ENCODE data around the gene SLIT2. TPM values are rescaled to one million over a fixed set of nuclear protein-coding genes. Genes with fewer than 3 reads are reported as not detected.

The SLIT2 gene
- total and polyA plus RNA-seq, 2 of the 13 experiments (the other 11 are each of a cell fraction or from before 2014, with no cell fraction given) = 0.03 TPM; not detected in 1

DNA sequence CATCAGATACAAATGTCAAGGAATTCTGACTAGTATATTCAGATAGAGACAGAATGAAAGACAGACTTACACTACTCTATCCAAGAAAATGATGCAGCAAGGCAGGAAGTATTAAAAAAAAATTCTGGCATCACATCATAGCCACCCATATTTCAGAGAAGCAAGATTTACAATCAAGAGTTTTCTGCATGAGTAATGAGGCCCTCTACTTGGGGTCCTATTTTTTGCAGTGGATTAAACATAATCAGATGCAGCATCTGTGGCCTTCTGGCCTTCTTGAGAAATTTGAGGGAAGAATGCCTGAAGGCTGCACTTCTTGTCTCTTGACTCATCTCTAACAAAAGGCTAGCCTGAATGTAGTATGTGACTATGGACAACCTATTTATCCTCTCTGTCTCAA lies 48.2 kb upstream of the SLIT2 start:
- no peaks in the 10 kb centered on the region for H4K20me1 ChIP-seq (ENCODE audit: insufficient read depth, low read length)
- ATAC-seq (no peak), FAIRE-seq (no peak), DNase-seq (ENCODE audit: low spot score) (no peak)
- CTCF ChIA-PET (ENCODE audit: low intra/inter-chr PET ratio, low total read pairs) = no interaction called here
- H3K9me3 ChIP-seq (ENCODE audit: low read length) = peaks cover 47% of the 10 kb centered on the region
- H3K4me1 ChIP-seq (ENCODE audit: insufficient read depth, low read length) = no peaks in the 10 kb centered on the region
- BruUV-seq (replicated peaks) = no TSS peak
- H3K27ac ChIP-seq (ENCODE audit: extremely low read length, insufficient read depth, low read length) = no peak overlapping the region
- H3K4me2 ChIP-seq (ENCODE audit: low read depth, low read length) = no peak overlapping the region
- H3K36me3 ChIP-seq (replicated peaks in 1 of 2; ENCODE audit: control insufficient read depth in 1 of 2, insufficient read depth in 2 of 2, low read length in 2 of 2) = no peaks in the 10 kb centered on the region
- TF ChIP-seq, protein P1, sequence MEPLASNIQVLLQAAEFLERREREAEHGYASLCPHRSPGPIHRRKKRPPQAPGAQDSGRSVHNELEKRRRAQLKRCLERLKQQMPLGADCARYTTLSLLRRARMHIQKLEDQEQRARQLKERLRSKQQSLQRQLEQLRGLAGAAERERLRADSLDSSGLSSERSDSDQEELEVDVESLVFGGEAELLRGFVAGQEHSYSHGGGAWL (CRISPR knock-in tag; IDR thresholded peaks at IDR 0.05) = no peak
- TF ChIP-seq ZBTB3 (CRISPR knock-in tag; IDR thresholded peaks at IDR 0.05; ENCODE audit: borderline replicate concordance, low read depth) = no peak
- TF ChIP-seq, protein P2, sequence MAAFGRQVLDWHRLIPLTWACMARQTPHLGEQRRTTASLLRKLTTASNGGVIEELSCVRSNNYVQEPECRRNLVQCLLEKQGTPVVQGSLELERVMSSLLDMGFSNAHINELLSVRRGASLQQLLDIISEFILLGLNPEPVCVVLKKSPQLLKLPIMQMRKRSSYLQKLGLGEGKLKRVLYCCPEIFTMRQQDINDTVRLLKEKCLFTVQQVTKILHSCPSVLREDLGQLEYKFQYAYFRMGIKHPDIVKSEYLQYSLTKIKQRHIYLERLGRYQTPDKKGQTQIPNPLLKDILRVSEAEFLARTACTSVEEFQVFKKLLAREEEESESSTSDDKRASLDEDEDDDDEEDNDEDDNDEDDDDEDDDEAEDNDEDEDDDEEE (CRISPR knock-in tag; IDR thresholded peaks at IDR 0.05) = no peak
- TF ChIP-seq SMAD1 (CRISPR knock-in tag; IDR thresholded peaks at IDR 0.05; ENCODE audit: borderline replicate concordance, low read depth) = no peak
- no peak for TF ChIP-seq SRY (CRISPR knock-in tag; IDR thresholded peaks at IDR 0.05)
- TF ChIP-seq, protein P3, sequence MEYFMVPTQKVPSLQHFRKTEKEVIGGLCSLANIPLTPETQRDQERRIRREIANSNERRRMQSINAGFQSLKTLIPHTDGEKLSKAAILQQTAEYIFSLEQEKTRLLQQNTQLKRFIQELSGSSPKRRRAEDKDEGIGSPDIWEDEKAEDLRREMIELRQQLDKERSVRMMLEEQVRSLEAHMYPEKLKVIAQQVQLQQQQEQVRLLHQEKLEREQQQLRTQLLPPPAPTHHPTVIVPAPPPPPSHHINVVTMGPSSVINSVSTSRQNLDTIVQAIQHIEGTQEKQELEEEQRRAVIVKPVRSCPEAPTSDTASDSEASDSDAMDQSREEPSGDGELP (IDR thresholded peaks at IDR 0.05; ENCODE audit: borderline replicate concordance, low read depth) = no peak
- intact Hi-C loops (cut with micrococcal nuclease; ENCODE audit: unreplicated experiment) (no loop called here), in situ Hi-C loops (cut with HindIII; ENCODE audit: extremely low pct_ligation_motif_present, low pct_unique_long_range_greater_than_20kb) (no loop called here)
- H3K4me3 ChIP-seq (replicated peaks in 1 of 3; ENCODE audit: insufficient read depth in 1 of 3, low read depth in 2 of 3, low read length in 3 of 3) = no peak overlapping the region
- POLR2A ChIA-PET = no interaction called here
- H3K27me3 ChIP-seq (ENCODE audit: control insufficient read depth in 1 of 2, insufficient read depth in 2 of 2, low read length in 2 of 2) = no peaks in the 10 kb centered on the region
- no peaks in the 10 kb centered on the region for H3K79me2 ChIP-seq (ENCODE audit: insufficient read depth, low read length)
- H2AFZ ChIP-seq (ENCODE audit: low read length) = no peak overlapping the region
- H3K9ac ChIP-seq (ENCODE audit: insufficient read depth, low read depth, low read length) = no peak overlapping the region

DNA sequence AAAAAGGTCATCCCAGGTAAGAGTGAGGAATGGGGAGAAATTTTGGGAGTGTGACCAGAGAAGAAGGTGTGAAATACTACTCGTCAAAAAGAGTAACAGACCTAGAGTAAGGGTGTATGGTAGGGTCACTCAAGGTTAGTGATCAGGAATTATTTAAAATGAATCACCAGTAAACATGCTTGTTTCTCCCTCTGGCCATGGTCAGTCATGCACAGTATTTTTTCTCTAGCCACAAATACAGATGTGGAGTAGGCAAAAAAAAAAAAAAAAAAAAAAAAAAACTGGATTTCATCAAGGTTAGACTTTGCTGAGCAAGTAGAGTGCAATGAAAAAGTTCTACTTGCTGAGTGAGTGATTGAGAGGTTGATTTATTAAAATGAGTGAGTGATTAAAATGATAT lies 34.2 kb upstream of the SLIT2 start:
- FAIRE-seq (no peak), ATAC-seq (no peak), DNase-seq (ENCODE audit: low spot score) (no peak)
- Histone ChIP-seq H2AFZ (ENCODE audit: low read length) (no peak overlapping the region), H3K79me2 (ENCODE audit: insufficient read depth, low read length) (no peaks in the 10 kb centered on the region), H3K9me3 (ENCODE audit: low read length) (peaks cover 22% of the 10 kb centered on the region), H3K9ac (ENCODE audit: insufficient read depth, low read depth, low read length) (no peak overlapping the region), H3K4me2 (ENCODE audit: low read depth, low read length) (no peak overlapping the region), H3K4me3 (replicated peaks in 1 of 3; ENCODE audit: insufficient read depth in 1 of 3, low read depth in 2 of 3, low read length in 3 of 3) (no peak overlapping the region), H3K27ac (ENCODE audit: extremely low read length, insufficient read depth, low read length) (no peak overlapping the region), H3K27me3 (ENCODE audit: control insufficient read depth in 1 of 2, insufficient read depth in 2 of 2, low read length in 2 of 2) (no peaks in the 10 kb centered on the region), H3K4me1 (ENCODE audit: insufficient read depth, low read length) (no peaks in the 10 kb centered on the region), H4K20me1 (ENCODE audit: insufficient read depth, low read length) (no peaks in the 10 kb centered on the region), H3K36me3 (replicated peaks in 1 of 2; ENCODE audit: control insufficient read depth in 1 of 2, insufficient read depth in 2 of 2, low read length in 2 of 2) (no peaks in the 10 kb centered on the region)
- no TSS peak for BruUV-seq (replicated peaks)
- 0% methylated on average over 1 of the region's 1 CpG for WGBS (ENCODE audit: low lambda C conversion rate)
- ChIA-PET CTCF (ENCODE audit: low intra/inter-chr PET ratio, low total read pairs) (no interaction called here), POLR2A (no interaction called here)
- in situ Hi-C loops (cut with HindIII; ENCODE audit: extremely low pct_ligation_motif_present, low pct_unique_long_range_greater_than_20kb) = no loop called here
- intact Hi-C loops (cut with micrococcal nuclease; ENCODE audit: unreplicated experiment) = no loop called here
- no peak for TF ChIP-seq ZNF225 (CRISPR knock-in tag; IDR thresholded peaks at IDR 0.05)
- no peak for TF ChIP-seq HNRNPL (IDR thresholded peaks at IDR 0.05; ENCODE audit: low read depth, low read length)
- no peak for TF ChIP-seq ZNF430 (CRISPR knock-in tag; IDR thresholded peaks at IDR 0.05)
- TF ChIP-seq, protein P4, sequence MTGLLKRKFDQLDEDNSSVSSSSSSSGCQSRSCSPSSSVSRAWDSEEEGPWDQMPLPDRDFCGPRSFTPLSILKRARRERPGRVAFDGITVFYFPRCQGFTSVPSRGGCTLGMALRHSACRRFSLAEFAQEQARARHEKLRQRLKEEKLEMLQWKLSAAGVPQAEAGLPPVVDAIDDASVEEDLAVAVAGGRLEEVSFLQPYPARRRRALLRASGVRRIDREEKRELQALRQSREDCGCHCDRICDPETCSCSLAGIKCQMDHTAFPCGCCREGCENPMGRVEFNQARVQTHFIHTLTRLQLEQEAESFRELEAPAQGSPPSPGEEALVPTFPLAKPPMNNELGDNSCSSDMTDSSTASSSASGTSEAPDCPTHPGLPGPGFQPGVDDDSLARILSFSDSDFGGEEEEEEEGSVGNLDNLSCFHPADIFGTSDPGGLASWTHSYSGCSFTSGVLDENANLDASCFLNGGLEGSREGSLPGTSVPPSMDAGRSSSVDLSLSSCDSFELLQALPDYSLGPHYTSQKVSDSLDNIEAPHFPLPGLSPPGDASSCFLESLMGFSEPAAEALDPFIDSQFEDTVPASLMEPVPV (CRISPR knock-in tag; IDR thresholded peaks at IDR 0.05) = no peak
- TF ChIP-seq CHCHD3 (CRISPR knock-in tag; IDR thresholded peaks at IDR 0.05) = no peak
- no peak for TF ChIP-seq MTF1 (CRISPR knock-in tag; IDR thresholded peaks at IDR 0.05)
- TF ChIP-seq HDAC6 (IDR thresholded peaks at IDR 0.05; ENCODE audit: low read depth, low read length) = no peak
- no peak for TF ChIP-seq ZNF703 (CRISPR knock-in tag; IDR thresholded peaks at IDR 0.05; ENCODE audit: borderline replicate concordance)
- TF ChIP-seq, protein P5, sequence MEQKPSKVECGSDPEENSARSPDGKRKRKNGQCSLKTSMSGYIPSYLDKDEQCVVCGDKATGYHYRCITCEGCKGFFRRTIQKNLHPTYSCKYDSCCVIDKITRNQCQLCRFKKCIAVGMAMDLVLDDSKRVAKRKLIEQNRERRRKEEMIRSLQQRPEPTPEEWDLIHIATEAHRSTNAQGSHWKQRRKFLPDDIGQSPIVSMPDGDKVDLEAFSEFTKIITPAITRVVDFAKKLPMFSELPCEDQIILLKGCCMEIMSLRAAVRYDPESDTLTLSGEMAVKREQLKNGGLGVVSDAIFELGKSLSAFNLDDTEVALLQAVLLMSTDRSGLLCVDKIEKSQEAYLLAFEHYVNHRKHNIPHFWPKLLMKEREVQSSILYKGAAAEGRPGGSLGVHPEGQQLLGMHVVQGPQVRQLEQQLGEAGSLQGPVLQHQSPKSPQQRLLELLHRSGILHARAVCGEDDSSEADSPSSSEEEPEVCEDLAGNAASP (CRISPR knock-in tag; IDR thresholded peaks at IDR 0.05; ENCODE audit: borderline replicate concordance) = no peak

Data from HepG2 (cell line).